SK-N-SH (cell line): Measurements from ENCODE around the gene ARF4.

ENCODE experiments used
- ELF1 ChIP-seq: IDR thresholded peaks from 2 replicates; pipeline ENCODE4 v1.4.0; 2012
- EP300 ChIP-seq, 2 experiments: IDR thresholded peaks; 2 replicates each; pipeline versions ENCODE4 v1.4.0 to v1.6.1; 2012; ENCODE audit warnings: borderline replicate concordance in 1 of 2, low read depth in 1 of 2, low read length in 1 of 2
- EZH2phosphoT487 ChIP-seq: fragments of 200-600 bp; sonication (generic); IDR thresholded peaks from 2 replicates; pipeline ENCODE4 v1.6.1; 2017; ENCODE audit warnings: low read depth, mixed run types, mild to moderate bottlenecking, antibody characterized with exemption, moderate library complexity, borderline replicate concordance
- NRF1 ChIP-seq: IDR thresholded peaks from 2 replicates; pipeline ENCODE4 v1.6.1; 2012; ENCODE audit warnings: low read depth, mild to moderate bottlenecking, low read length
- POLR2AphosphoS5 ChIP-seq: IDR thresholded peaks from 2 replicates; pipeline ENCODE4 v1.6.1; 2012; ENCODE audit warnings: low read depth, low read length
- RFX5 ChIP-seq: IDR thresholded peaks from 2 replicates; pipeline ENCODE4 v1.6.1; 2012; ENCODE audit warnings: mild to moderate bottlenecking, improper control_type of control experiment, low read length
- SIN3A ChIP-seq: IDR thresholded peaks from 2 replicates; pipeline ENCODE4 v1.6.1; 2012; ENCODE audit warnings: low read depth, mild to moderate bottlenecking, low read length, moderate library complexity, borderline replicate concordance
- TAF1 ChIP-seq: IDR thresholded peaks from 2 replicates; pipeline ENCODE4 v1.6.1; 2012; ENCODE audit warnings: low read depth, mild to moderate bottlenecking, low read length, moderate library complexity, borderline replicate concordance
- TF ChIP-seq, protein P1 (sequence below): fragments of 200-600 bp; sonication (generic); IDR thresholded peaks from 2 replicates; pipeline ENCODE4 v1.6.1; 2017; ENCODE audit warnings: antibody characterized with exemption, mild to moderate bottlenecking, moderate library complexity
- TF ChIP-seq, protein P2 (sequence below): fragments of 150-350 bp; IDR thresholded peaks from 2 replicates; pipeline ENCODE4 v1.6.1; 2017; ENCODE audit warnings: antibody characterized with exemption, low read length, low read depth, borderline replicate concordance
- TF ChIP-seq, protein P3 (sequence below): IDR thresholded peaks from 2 replicates; pipeline ENCODE4 v1.6.1; 2012; ENCODE audit warnings: mild to moderate bottlenecking, low read depth, low read length, moderate library complexity
- TF ChIP-seq, protein P4 (sequence below): fragments of 150-350 bp; IDR thresholded peaks from 2 replicates; pipeline ENCODE4 v1.6.1; 2016; ENCODE audit warnings: mild to moderate bottlenecking, low read depth, low read length

DNA sequence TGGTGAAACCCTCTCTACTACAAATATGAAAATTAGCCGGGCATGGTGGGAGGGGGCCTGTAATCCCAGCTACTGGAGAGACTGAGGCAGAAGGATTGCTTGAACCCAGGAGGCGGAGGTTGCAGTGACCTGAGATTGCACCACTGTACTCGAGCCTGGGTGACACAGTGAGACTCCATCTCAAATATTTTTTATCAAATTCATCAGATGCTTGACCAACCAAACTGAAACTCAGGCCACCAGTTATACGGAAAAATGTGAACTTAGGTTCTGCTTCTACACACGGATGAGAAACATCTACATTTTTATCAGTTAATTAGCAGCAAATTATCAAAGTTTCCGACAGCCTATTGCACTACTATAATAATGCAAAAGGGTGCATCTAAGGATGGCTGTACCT lies 4.8 kb downstream of the ARF4 start:
- TF ChIP-seq, protein P1, sequence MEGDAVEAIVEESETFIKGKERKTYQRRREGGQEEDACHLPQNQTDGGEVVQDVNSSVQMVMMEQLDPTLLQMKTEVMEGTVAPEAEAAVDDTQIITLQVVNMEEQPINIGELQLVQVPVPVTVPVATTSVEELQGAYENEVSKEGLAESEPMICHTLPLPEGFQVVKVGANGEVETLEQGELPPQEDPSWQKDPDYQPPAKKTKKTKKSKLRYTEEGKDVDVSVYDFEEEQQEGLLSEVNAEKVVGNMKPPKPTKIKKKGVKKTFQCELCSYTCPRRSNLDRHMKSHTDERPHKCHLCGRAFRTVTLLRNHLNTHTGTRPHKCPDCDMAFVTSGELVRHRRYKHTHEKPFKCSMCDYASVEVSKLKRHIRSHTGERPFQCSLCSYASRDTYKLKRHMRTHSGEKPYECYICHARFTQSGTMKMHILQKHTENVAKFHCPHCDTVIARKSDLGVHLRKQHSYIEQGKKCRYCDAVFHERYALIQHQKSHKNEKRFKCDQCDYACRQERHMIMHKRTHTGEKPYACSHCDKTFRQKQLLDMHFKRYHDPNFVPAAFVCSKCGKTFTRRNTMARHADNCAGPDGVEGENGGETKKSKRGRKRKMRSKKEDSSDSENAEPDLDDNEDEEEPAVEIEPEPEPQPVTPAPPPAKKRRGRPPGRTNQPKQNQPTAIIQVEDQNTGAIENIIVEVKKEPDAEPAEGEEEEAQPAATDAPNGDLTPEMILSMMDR, result no peak
- TF ChIP-seq SIN3A (no peak), RFX5 (no peak), TAF1 (no peak), ELF1 (no peak), NRF1 (no peak), POLR2AphosphoS5 (no peak), EP300 (IDR thresholded peaks at IDR 0.05; ENCODE audit: borderline replicate concordance in 1 of 2, low read depth in 1 of 2, low read length in 1 of 2) (no peak), EZH2phosphoT487 (no peak)
- TF ChIP-seq, protein P2, sequence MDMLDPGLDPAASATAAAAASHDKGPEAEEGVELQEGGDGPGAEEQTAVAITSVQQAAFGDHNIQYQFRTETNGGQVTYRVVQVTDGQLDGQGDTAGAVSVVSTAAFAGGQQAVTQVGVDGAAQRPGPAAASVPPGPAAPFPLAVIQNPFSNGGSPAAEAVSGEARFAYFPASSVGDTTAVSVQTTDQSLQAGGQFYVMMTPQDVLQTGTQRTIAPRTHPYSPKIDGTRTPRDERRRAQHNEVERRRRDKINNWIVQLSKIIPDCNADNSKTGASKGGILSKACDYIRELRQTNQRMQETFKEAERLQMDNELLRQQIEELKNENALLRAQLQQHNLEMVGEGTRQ, result no peak
- TF ChIP-seq, protein P3, sequence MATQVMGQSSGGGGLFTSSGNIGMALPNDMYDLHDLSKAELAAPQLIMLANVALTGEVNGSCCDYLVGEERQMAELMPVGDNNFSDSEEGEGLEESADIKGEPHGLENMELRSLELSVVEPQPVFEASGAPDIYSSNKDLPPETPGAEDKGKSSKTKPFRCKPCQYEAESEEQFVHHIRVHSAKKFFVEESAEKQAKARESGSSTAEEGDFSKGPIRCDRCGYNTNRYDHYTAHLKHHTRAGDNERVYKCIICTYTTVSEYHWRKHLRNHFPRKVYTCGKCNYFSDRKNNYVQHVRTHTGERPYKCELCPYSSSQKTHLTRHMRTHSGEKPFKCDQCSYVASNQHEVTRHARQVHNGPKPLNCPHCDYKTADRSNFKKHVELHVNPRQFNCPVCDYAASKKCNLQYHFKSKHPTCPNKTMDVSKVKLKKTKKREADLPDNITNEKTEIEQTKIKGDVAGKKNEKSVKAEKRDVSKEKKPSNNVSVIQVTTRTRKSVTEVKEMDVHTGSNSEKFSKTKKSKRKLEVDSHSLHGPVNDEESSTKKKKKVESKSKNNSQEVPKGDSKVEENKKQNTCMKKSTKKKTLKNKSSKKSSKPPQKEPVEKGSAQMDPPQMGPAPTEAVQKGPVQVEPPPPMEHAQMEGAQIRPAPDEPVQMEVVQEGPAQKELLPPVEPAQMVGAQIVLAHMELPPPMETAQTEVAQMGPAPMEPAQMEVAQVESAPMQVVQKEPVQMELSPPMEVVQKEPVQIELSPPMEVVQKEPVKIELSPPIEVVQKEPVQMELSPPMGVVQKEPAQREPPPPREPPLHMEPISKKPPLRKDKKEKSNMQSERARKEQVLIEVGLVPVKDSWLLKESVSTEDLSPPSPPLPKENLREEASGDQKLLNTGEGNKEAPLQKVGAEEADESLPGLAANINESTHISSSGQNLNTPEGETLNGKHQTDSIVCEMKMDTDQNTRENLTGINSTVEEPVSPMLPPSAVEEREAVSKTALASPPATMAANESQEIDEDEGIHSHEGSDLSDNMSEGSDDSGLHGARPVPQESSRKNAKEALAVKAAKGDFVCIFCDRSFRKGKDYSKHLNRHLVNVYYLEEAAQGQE, result no peak
- TF ChIP-seq, protein P4, sequence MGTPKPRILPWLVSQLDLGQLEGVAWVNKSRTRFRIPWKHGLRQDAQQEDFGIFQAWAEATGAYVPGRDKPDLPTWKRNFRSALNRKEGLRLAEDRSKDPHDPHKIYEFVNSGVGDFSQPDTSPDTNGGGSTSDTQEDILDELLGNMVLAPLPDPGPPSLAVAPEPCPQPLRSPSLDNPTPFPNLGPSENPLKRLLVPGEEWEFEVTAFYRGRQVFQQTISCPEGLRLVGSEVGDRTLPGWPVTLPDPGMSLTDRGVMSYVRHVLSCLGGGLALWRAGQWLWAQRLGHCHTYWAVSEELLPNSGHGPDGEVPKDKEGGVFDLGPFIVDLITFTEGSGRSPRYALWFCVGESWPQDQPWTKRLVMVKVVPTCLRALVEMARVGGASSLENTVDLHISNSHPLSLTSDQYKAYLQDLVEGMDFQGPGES, result no peak
